Uterus (tissue), 4 donors: Measurements from ENCODE around the gene ZBTB7C. TPM values are rescaled to one million over a fixed set of nuclear protein-coding genes. Genes with fewer than 3 reads are reported as not detected.
A peak's percentile ranks its signal among the peaks of the same experiment; 100 is the strongest.

Source experiments
- DNase-seq, 2 donors: peaks; one replicate each; pipeline ENCODE4 v3.0.0-alpha.2; 2019 to 2020
- H3K27ac ChIP-seq, 2 donors: fragments of 200-600 bp; sonication (generic); 1 replicate in 1 of 2; 2 replicates in 1 of 2; pipeline ENCODE4 v1.5.1; 2016 to 2018
- H3K27me3 ChIP-seq, 2 donors: fragments of 200-600 bp; sonication (generic); one replicate each; pipeline ENCODE4 v1.5.1; 2018 to 2019; ENCODE audit warnings: control low read depth in 1 of 2
- H3K36me3 ChIP-seq, 2 donors: fragments of 200-600 bp; sonication (generic); one replicate each; pipeline ENCODE4 v1.5.1; 2019; ENCODE audit warnings: control low read depth in 1 of 2
- H3K4me1 ChIP-seq, 2 donors: fragments of 200-600 bp; sonication (generic); one replicate each; pipeline ENCODE4 v1.5.1; 2018 to 2019; ENCODE audit warnings: control low read depth in 1 of 2
- H3K4me3 ChIP-seq, 2 donors: fragments of 200-600 bp; sonication (generic); 1 replicate in 1 of 2; 2 replicates in 1 of 2; pipeline ENCODE4 v1.5.1; 2018 to 2019; ENCODE audit warnings: mild to moderate bottlenecking in 1 of 2
- H3K9me3 ChIP-seq, 2 donors: fragments of 200-600 bp; sonication (generic); one replicate each; pipeline ENCODE4 v1.5.1; 2019; ENCODE audit warnings: control low read depth in 1 of 2
- POLR2A ChIP-seq, 2 donors: fragments of 450-650 bp; IDR thresholded peaks; one replicate each; pipeline ENCODE4 v1.6.1; 2016; ENCODE audit warnings: antibody characterized with exemption in 2 of 2, mild to moderate bottlenecking in 1 of 2, moderate library complexity in 1 of 2
- intact Hi-C: fragments of 100-400 bp; cut with DNase I; formaldehyde crosslinking; loops from one replicate; pipeline ENCODE4 v1.15.1; 2023; ENCODE audit warnings: low total_unique reads
- total RNA-seq, 4 donors: library from RNA; depleted of rRNA in 3 of 4; stranded (reverse); fragments of >200 nt in 3 of 4; gene quantifications; one replicate each; pipeline versions ENCODE4 v1.1.0 to v1.2.4, GENCODE V29; 2014 to 2023
- TF ChIP-seq, protein P1 (sequence below), 4 experiments: fragments of 200-600 bp in 2 of 4; fragments of 450-650 bp in 2 of 4; sonication (generic) in 2 of 4; IDR thresholded peaks; one replicate each; pipeline ENCODE4 v1.5.1; 2016 to 2019; ENCODE audit warnings: antibody characterized with exemption in 4 of 4, mild to moderate bottlenecking in 2 of 4, moderate library complexity in 1 of 4
- donor health status: DM: yes; HTN: yes; CAD: no.

ZBTB7C gene
- total RNA-seq, 4 donors from 2014 or later, result 1.0 to 11.2 (median 7.9) TPM

DNA sequence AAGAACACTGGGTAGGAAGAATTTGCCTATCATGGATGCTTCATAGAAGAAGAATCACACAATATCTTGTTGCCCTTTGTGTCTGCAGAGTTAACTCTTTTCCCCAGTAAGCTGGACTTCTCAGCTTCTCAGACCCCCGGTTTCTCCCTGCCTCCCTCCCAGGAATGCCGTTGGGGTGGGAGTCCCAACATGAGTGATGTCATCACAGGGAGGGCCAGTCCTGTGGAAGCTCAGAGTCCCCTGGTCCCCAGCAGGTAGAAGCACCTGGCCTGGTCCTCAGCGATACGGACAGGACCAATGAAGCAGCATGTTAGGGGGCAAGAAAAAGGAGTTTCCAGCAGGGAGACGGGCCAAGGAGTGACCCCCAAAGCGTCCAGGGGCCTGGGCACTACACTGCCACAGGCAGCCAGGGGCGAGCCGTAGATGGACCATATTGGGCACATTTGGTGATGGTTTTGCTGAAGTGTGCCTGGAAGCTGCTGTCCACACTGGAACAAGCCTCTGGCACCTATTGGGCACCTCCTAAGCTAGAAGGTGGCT, 242.8 kb downstream of the ZBTB7C start:
- no peaks in the 10 kb centered on the region for H3K9me3 ChIP-seq
- H3K4me1 ChIP-seq, result peaks cover 0 to 5% of the 10 kb centered on the region in 2 donors
- no peaks in the 10 kb centered on the region for H3K36me3 ChIP-seq
- H3K27ac ChIP-seq, result peak overlapping the region in 1 of 2 donors; percentile 15
- no peak overlapping the region for H3K4me3 ChIP-seq
- TF ChIP-seq, protein P1, sequence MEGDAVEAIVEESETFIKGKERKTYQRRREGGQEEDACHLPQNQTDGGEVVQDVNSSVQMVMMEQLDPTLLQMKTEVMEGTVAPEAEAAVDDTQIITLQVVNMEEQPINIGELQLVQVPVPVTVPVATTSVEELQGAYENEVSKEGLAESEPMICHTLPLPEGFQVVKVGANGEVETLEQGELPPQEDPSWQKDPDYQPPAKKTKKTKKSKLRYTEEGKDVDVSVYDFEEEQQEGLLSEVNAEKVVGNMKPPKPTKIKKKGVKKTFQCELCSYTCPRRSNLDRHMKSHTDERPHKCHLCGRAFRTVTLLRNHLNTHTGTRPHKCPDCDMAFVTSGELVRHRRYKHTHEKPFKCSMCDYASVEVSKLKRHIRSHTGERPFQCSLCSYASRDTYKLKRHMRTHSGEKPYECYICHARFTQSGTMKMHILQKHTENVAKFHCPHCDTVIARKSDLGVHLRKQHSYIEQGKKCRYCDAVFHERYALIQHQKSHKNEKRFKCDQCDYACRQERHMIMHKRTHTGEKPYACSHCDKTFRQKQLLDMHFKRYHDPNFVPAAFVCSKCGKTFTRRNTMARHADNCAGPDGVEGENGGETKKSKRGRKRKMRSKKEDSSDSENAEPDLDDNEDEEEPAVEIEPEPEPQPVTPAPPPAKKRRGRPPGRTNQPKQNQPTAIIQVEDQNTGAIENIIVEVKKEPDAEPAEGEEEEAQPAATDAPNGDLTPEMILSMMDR (IDR thresholded peaks at IDR 0.05), result no peak
- TF ChIP-seq POLR2A (IDR thresholded peaks at IDR 0.05), result no peak
- no peaks in the 10 kb centered on the region for H3K27me3 ChIP-seq
- DNase-seq, result no peak
- intact Hi-C loops, result no loop called here

DNA sequence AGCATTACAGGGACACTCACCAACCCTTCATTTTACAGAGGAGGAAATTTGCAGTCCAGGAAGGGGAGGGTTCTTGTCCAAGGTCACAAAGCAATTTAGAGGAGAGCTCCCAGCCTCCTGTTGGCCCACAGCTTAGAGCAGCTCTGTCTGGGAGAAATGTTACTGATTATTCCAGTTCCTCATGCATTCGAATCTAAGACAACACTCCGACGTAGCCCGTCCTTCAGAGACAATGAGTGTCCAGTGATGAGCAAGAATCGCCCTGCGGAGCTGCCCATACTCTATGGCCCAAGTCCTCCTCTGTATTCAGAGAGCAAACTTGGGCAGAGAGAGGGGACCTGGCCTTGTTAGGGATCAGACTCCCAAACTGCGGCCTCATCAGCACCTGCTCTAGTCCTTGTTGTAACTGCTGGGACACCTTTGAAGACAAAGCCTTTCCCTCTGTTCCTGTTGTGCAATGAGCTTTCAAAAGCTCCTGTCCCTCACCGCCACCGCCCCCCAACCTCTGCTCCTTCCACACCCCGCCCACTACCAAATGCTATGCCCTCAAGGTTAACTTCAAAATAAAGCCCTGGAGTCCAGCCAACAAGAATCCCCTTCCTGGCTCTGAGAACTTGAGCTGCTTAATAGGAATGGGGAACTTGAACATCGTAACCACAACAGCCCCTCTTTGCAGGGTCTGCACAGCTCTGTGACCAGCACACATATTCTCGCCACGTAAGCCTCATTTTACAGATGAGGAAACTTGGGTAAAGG, 243.9 kb downstream of the ZBTB7C start:
- peaks cover 5 to 8% of the 10 kb centered on the region in 2 donors for H3K4me1 ChIP-seq
- no peak for DNase-seq
- TF ChIP-seq, protein P1 (IDR thresholded peaks at IDR 0.05), result no peak
- TF ChIP-seq POLR2A (IDR thresholded peaks at IDR 0.05), result no peak
- H3K27ac ChIP-seq, result no peak overlapping the region
- H3K36me3 ChIP-seq, result no peaks in the 10 kb centered on the region
- H3K27me3 ChIP-seq, result no peaks in the 10 kb centered on the region
- H3K9me3 ChIP-seq, result no peaks in the 10 kb centered on the region
- H3K4me3 ChIP-seq, result no peak overlapping the region
- intact Hi-C loops, result no loop called here

DNA sequence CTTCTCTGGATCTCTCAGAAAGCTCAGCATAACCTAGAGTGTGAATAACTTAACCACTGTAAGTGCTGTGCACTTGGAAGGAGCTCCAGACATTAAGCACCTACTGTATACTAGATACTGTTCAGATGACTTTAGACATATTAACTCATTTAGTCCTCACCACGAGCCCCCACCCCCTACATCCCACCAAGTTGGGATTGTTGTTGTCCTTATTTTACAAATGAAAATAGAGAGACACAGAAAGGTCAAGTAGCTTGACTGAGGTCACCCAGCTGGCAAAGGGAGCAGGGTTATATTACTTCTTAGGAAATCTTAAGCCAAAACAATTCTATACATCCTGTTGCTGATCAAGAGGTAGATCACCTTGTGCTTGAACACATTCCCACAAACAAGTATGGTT, 244.5 kb downstream of the ZBTB7C start:
- intact Hi-C loops, result no loop called here
- Histone ChIP-seq H3K4me3 (no peak overlapping the region), H3K36me3 (no peaks in the 10 kb centered on the region), H3K4me1 (peaks cover 5 to 8% of the 10 kb centered on the region in 2 donors), H3K27ac (no peak overlapping the region), H3K27me3 (no peaks in the 10 kb centered on the region), H3K9me3 (no peaks in the 10 kb centered on the region)
- TF ChIP-seq, protein P1 (IDR thresholded peaks at IDR 0.05), result no peak
- no peak for DNase-seq

DNA sequence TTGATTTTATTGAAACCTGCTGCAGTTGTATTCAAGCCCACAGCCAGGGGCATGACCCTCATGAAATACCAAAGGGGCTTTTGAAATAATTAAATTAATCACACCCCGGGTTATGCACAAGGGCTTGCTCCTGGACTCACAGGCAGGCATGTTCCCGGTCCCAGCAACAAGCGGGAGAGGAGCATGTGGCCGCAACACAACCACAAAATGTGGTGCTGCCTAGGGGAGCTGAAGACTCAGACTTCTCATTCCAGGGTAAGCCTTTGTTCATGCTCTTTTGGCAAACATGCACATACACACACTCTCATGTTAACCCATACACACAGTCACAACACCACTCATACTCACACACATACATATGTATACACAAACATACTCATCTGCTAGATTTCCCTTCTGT, 245.1 kb downstream of the ZBTB7C start:
- TF ChIP-seq POLR2A (IDR thresholded peaks at IDR 0.05), result no peak
- TF ChIP-seq, protein P1 (IDR thresholded peaks at IDR 0.05), result no peak
- H3K4me1 ChIP-seq, result peaks cover 5 to 8% of the 10 kb centered on the region in 2 donors
- H3K36me3 ChIP-seq, result no peaks in the 10 kb centered on the region
- H3K4me3 ChIP-seq, result no peak overlapping the region
- H3K27ac ChIP-seq, result no peak overlapping the region
- intact Hi-C loops, result no loop called here
- H3K9me3 ChIP-seq, result no peaks in the 10 kb centered on the region
- H3K27me3 ChIP-seq, result no peaks in the 10 kb centered on the region
- DNase-seq, result no peak

DNA sequence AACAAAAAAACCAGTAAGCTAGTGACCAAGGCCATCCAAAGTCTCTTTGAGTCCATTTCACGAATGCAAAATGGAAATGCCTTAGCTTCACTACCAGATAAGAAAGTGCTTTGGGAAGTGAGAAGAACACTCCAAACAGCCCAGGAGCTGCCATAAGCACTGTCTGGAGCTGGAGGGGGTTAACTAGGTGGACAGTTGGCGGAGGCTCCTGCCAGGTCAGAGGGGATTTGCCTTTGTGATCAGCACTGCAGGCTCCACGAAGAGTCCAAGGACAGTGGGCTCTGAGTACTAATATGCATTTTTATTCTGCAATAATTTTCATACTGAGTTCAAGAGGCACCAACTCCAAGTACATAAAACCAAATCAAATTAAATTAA, 245.5 kb downstream of the ZBTB7C start:
- Histone ChIP-seq H3K9me3 (no peaks in the 10 kb centered on the region), H3K4me3 (no peak overlapping the region), H3K36me3 (no peaks in the 10 kb centered on the region), H3K27ac (peak overlapping the region in 1 of 2 donors; percentile 96), H3K4me1 (peaks cover 5 to 8% of the 10 kb centered on the region in 2 donors), H3K27me3 (no peaks in the 10 kb centered on the region)
- intact Hi-C loops, result no loop called here
- no peak for DNase-seq
- TF ChIP-seq POLR2A (IDR thresholded peaks at IDR 0.05), result no peak
- TF ChIP-seq, protein P1 (IDR thresholded peaks at IDR 0.05), result no peak
